Stimulated activated CD4-positive, alpha-beta T cell treated with anti-CD3 and anti-CD28 coated beads, Interleukin-12 subunit alpha, Interleukin-12 subunit beta, amount 100 ng/mL, for 4 hours (primary cell): ENCODE results near the gene TPBGL.
"Not testable (repeated sequence)": the region's sequence is repeated elsewhere in the genome, so short reads cannot be mapped to it uniquely, and the experiment has no call there.

ENCODE experiments used
- DNase-seq: peaks from one replicate; pipeline ENCODE4 v3.0.0-alpha.2; 2020

TPBGL gene

GRCh38 chr11:75273411-75274391, 33.1 kb downstream of the TPBGL start:
- DNase-seq: no peak

GRCh38 chr11:75274716-75275115, 34.1 kb downstream of the TPBGL start:
- not testable (repeated sequence) for DNase-seq

GRCh38 chr11:75275581-75275980, 35.0 kb downstream of the TPBGL start:
- DNase-seq: peak; percentile 43

GRCh38 chr11:75276186-75276585, 35.6 kb downstream of the TPBGL start:
- DNase-seq: no peak

GRCh38 chr11:75276686-75277085, 36.1 kb downstream of the TPBGL start:
- DNase-seq: no peak

GRCh38 chr11:75277211-75277805, 36.7 kb downstream of the TPBGL start:
- DNase-seq: no peak

- no peak for DNase-seq
Observed at GRCh38 chr11:75277991-75278790, 37.6 kb downstream of the TPBGL start.

GRCh38 chr11:75279273-75279672, 38.7 kb downstream of the TPBGL start:
- no peak for DNase-seq

GRCh38 chr11:75280227-75280701, 39.7 kb downstream of the TPBGL start:
- DNase-seq: peak; percentile 70

GRCh38 chr11:75280770-75281468, 40.3 kb downstream of the TPBGL start:
- no peak for DNase-seq

- no peak for DNase-seq
Observed at GRCh38 chr11:75281469-75282095, 41.0 kb downstream of the TPBGL start.

- DNase-seq: no peak
Observed at GRCh38 chr11:75283391-75283931, 42.9 kb downstream of the TPBGL start.

- DNase-seq: no peak
Observed at GRCh38 chr11:75285776-75286360, 45.3 kb downstream of the TPBGL start.

GRCh38 chr11:75286826-75287465, 46.4 kb downstream of the TPBGL start:
- no peak for DNase-seq

- no peak for DNase-seq
Observed at GRCh38 chr11:75287579-75287978, 47.0 kb downstream of the TPBGL start.

GRCh38 chr11:75289511-75289760, 48.9 kb downstream of the TPBGL start:
- DNase-seq: no peak

- DNase-seq: no peak
Observed at GRCh38 chr11:75289919-75290318, 49.3 kb downstream of the TPBGL start.

- no peak for DNase-seq
Observed at GRCh38 chr11:75291741-75292140, 51.2 kb downstream of the TPBGL start.

- DNase-seq: no peak
Observed at GRCh38 chr11:75292943-75293342, 52.4 kb downstream of the TPBGL start.
